Kidney epithelial cell (primary cell): ENCODE data around the gene MCC. TPM values are rescaled to one million over a fixed set of nuclear protein-coding genes. Genes with fewer than 3 reads are reported as not detected.

Experiments used
- DNase-seq: peaks from one replicate; pipeline ENCODE4 v3.0.0-alpha.2; 2010; ENCODE audit warnings: low read depth
- H3K27me3 ChIP-seq: 2 replicates; pipeline ENCODE4 v1.6.0; 2011; ENCODE audit warnings: low read length; ENCODE audit not compliant: control insufficient read depth, insufficient read depth
- H3K36me3 ChIP-seq: 2 replicates; pipeline ENCODE4 v1.5.1; 2011; ENCODE audit warnings: low read length; ENCODE audit not compliant: control insufficient read depth, insufficient read depth
- H3K4me3 ChIP-seq: 2 replicates; pipeline ENCODE4 v1.5.1; 2011; ENCODE audit warnings: low read depth, mild to moderate bottlenecking, control low read depth, low read length
- total RNA-seq: library from RNA; depleted of rRNA; stranded (reverse); fragments of >200 nt; gene quantifications from 2 replicates; pipeline ENCODE4 v1.2.3, GENCODE V29; 2015
- TF ChIP-seq, protein P1 (sequence below): IDR thresholded peaks from 2 replicates; pipeline ENCODE4 v1.5.1; 2011; ENCODE audit warnings: mild to moderate bottlenecking, moderate library complexity, low read length, control low read depth, inconsistent platforms; ENCODE audit not compliant: insufficient read depth, poor library complexity, severe bottlenecking

Gene MCC
- total RNA-seq, 1 donor from 2014 or later: 16.7 TPM

DNA sequence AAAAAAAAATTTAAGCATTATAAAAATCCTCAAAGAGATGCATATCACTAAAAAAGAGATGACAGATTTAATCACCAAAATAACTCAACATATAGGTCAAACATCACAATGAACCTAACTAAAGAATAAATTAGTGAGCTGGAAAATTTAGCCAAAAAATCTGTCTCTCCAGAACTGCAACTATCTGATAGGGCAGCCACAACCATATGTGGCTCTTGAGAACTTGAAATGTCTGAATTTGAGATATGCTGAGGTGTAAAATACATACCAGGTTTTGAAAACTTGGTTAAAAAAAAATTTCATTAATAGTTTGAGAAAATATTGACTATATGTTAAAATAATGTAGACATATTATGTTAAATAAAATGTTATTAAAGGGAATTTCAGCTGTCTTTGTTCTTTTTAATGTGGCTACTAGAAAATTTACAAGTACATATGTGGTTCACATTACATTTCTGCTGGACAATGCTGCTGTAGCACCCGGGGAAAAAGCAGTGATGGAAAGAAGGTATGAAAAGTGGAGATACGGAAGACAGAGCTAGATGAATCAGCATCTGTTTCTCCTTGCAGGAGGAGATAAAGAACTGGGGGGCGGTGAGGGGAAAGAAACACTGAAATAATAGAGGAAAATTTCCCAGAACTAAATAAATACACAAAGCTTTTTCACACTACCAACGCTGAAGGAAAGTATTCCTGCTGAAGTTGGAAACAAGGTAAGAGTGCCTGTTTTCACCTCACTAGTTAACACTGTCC is 445.6 kb downstream of the MCC start:
- Histone ChIP-seq H3K4me3 (no peak overlapping the region), H3K36me3 (no peaks in the 10 kb centered on the region), H3K27me3 (no peaks in the 10 kb centered on the region)
- TF ChIP-seq, protein P1, sequence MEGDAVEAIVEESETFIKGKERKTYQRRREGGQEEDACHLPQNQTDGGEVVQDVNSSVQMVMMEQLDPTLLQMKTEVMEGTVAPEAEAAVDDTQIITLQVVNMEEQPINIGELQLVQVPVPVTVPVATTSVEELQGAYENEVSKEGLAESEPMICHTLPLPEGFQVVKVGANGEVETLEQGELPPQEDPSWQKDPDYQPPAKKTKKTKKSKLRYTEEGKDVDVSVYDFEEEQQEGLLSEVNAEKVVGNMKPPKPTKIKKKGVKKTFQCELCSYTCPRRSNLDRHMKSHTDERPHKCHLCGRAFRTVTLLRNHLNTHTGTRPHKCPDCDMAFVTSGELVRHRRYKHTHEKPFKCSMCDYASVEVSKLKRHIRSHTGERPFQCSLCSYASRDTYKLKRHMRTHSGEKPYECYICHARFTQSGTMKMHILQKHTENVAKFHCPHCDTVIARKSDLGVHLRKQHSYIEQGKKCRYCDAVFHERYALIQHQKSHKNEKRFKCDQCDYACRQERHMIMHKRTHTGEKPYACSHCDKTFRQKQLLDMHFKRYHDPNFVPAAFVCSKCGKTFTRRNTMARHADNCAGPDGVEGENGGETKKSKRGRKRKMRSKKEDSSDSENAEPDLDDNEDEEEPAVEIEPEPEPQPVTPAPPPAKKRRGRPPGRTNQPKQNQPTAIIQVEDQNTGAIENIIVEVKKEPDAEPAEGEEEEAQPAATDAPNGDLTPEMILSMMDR: no peak
- DNase-seq: no peak

DNA sequence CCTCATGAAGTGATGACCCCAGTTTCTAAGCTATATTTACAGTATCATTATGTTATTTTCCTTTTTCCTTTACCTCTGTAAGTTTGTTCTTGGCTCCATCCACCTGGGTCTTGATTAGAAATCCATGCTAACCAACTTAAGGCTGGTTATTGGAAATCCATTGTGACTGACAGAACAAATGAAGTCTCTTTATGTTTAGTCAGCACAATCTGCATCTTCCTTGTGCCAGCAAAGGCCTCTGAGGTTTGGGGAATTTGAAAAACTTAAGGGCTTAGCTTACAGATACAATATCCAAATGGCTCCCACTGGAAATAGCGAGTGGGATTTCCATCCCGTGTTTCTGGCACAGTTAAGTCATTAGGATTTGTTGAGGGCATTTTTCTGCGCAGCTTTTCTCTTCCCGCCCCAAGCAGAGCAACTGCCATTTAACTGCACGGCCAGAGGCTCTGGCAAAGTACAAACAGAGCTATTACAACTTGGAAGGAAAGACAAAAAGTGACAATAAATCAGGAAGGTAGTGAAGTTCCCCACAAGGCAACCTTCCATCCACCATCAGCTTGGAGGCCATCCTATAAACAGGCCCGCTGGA is 447.5 kb downstream of the MCC start:
- H3K36me3 ChIP-seq: no peaks in the 10 kb centered on the region
- TF ChIP-seq, protein P1: no peak
- no peaks in the 10 kb centered on the region for H3K27me3 ChIP-seq
- DNase-seq: no peak
- H3K4me3 ChIP-seq: no peak overlapping the region

DNA sequence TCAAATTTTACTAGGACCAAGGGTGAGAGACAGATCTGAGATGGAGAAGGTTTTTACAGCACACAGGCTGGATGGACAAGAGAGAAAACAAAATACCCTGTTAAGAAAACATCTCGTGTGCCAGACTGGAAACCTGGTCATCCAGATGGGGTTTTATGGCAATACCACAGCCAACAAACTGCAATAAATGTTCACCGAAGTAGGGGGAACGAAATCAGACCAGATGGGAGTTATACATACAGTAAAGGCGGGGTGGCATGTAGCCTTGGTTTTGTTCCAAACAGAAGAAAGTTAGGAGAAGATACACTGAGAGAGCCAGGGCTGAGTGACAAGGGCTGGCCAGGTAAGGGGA is 448.3 kb downstream of the MCC start:
- Histone ChIP-seq H3K4me3 (no peak overlapping the region), H3K27me3 (no peaks in the 10 kb centered on the region), H3K36me3 (no peaks in the 10 kb centered on the region)
- DNase-seq: no peak
- TF ChIP-seq, protein P1: no peak

DNA sequence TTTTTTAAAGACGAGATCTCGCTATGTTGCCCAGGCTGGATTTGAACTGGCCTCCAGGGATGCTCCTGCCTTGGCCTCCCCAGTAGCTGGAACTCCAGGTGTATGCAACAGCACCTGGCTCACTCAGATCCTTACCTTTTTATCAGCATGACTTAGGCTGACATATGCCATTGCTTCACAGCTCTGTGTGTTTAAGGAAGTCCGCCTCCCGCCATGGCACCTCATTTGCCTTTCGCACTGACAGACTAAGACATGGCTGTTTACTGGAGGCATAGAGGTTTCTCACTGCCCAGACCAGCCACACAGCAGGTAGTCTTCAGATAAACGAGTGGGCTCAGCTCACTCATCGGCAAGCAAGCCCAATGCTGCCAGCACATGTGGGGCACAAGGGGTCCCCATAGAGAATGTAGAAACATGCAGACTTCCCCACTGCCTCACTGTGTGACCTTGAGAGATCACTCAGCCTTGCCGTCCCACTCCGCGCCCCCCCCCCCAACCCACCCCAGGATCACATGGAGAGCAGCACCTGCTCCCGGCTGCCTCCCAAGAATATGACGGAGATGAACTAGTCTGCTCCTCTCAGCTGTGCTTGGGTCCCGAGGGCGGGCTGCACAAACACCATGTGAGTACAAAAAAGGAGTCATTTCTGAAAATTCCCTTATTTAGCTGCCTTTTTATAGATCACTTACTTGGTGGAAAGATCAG is 448.9 kb downstream of the MCC start:
- no peaks in the 10 kb centered on the region for H3K27me3 ChIP-seq
- no peak overlapping the region for H3K4me3 ChIP-seq
- DNase-seq: no peak
- H3K36me3 ChIP-seq: no peaks in the 10 kb centered on the region
- TF ChIP-seq, protein P1: no peak

DNA sequence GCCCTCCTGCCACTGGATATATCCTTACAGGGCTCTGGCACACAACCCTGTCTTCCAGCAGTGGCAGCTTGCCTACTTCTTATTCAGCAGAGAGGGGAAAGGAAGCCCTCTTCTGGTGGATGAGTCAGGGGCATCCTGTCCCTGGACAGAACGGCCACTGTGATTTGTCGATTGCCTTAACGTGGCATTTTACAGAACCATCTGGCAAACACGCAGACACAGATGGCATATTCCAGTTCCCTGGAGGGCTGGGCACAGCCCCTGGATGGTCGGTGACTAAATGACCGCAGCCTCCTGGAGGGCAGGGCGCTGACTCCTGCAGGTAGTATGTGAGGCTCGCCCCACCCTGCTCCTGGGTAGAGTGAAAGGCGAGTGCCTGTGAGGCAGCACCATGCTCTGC is 449.5 kb downstream of the MCC start:
- Histone ChIP-seq H3K27me3 (no peaks in the 10 kb centered on the region), H3K4me3 (no peak overlapping the region), H3K36me3 (no peaks in the 10 kb centered on the region)
- TF ChIP-seq, protein P1: no peak
- DNase-seq: no peak
